ENCODE data around the gene P2RY14.
A peak's percentile ranks its signal among the peaks of the same experiment; 100 is the strongest.

Gene P2RY14

DNA sequence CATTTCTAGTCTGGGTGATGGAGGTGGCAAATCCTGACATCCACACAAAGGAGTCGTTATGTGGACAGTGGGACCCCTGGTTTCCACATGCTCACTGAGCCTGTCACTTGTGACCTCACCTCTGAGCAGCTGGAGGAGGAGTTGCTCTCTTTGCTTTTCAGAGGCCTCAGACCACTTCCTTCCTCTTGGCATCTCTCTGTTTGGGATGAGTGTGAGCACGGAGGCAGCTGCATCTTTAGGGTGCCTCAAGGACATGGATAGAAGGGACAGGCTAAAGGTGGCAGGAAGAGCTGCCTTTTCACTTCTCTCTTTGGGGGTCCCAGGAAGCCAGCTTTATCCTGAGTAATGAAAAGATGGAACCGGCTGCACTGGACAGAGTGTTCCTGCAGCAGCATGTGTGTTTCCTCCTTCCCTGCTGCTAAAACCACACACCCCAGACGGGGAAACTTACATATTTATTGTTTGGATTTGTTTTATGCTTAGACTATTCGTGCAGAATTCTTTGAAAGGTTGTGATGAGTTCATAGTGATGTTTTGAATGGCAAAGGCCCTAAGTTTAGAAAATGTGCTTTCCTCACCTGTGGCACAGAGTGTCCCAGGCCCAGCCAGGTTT lies 107.1 kb downstream of the P2RY14 start:
- DNase-seq = peak; percentile 60

DNA sequence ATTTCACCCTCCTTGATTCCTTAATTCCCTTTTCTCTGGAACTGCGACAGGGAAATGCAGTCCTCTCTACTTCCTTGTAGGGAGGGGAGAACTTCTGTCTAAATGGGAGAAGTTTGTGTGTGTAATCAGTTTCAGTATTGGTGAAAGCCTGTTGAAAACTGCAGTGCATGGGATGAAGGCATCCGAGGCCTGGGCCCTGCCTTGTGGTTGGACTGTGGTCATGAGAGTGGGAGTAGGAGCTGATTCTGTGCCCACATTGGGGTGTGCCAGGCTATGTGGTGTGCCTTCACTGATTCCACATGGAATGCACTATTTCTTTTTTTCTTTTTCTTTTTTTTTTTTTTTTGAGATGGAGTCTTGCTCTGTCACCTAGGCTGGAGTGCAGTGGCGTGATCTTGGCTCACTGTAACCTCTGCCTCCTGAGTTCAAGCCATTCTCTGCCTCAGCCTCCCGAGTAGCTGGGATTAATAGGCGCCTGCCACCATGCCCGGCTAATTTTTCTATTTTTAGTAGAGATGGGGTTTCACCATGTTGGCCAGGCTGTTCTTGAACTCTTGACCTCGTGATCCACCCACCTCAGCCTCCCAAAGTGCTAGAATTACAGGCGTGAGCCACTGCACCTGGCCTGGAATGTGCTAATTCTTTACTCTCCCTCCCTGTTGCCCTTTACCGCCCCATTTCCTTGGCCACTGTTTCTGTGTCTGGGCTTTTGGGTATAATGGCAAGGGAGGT lies 108.2 kb downstream of the P2RY14 start:
- peak; percentile 95 for DNase-seq

DNA sequence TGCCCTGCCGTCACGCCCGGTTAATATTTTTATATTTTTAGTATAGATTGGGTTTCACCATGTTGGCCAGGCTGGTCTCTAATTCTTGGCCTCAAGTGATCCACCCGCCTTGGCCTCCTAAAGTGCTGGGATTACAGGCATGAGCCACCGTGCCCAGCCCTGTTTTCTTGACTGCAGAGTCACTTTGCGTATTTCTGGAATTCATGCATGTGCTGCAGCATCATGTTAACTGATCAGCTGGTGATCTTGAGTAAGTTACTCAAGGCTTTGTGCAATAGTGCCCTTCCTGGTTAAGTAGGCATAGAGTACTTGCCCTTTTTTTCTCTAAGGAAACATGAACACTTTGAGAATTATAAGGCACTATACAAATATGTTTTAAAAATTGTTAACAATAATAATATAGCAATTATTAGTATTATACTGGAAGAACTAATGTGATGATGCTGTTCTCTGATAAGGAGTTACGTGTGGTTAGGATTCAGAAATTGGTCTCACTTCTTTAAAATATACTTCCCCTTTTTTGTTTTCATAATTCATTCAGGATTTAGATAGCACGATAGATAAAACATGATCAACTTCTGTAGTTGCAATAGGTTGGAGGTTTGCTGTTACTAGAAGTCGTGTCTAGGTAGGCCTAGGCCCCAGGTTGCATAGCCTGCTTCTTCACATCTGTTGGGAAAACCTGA lies 108.9 kb downstream of the P2RY14 start:
- DNase-seq = peak; percentile 93

DNA sequence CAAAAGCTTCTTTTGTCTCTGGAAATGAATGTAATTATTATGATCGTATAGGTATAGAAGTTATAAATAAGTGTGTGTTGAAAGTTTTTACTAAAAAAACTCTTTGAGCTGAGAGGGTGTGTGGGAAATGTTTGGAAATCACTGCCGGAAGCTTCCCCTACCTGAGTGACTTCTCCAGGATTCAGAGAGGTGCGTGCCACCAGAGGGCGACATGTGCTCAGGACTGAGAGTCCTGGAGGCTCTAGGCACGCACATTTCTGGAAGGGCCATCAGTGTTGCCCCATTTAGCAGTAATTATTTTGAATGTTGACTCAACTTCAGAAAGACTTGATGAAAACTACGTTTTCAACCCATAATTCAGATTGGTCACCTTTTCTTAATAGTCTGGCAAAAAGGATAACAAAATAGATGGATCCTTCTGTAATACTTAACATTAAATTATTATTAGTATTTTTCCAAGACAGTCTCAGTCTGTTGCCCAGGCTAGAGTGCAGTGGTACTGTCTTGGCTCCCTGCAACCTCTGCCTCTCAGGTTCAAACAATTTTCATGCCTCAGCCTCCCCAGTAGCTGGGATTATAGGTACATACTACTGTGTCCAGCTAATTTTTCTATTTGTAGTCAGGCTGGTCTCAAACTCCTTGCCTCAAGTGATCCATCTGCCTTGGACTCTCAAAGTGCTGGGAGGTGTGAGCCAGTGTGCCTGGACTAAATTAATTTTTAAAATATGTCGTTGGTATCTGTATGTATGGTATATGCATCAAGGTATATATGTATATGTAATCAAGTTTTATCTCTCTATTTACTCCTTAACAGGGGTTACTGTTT lies 109.9 kb downstream of the P2RY14 start:
- DNase-seq = peak; percentile 65

DNA sequence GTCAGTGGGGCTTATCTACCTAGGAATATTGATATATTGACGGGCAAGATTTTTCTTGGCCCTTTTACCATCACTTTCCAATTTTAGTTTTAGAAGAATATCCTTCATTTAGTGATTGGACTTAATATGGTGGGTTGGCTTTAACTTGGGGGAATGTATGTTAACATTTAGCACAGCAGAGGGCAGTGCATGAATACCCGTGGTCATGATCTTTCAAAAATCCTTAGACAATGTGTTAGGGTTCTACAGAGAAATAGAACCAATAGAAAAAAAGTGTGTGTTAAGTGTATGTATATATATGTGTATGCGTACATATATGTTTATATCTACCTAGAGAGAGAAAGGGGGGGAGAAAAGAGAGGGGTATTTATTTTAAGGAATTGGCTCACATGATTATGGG lies 112.2 kb downstream of the P2RY14 start:
- DNase-seq = no peak

DNA sequence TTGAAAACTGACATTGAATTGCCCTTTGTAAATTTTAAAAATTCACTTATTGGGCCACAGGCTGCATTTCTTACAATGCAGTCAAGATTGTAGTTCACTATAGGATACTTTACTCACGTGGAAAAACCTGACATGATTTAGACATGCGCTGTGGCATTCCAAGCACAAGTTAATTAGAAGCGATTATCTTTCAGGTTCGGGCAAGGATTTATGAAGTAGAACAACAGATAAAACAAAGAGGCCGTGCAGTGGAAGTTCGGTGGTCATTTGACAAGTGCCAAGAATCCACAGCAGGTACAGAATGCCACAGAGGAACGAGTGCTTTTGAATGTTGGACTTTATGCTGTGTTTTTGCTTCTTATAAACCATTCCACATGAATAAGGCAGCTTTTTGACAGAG lies 113.1 kb downstream of the P2RY14 start:
- DNase-seq = no peak

Measured in inflammatory macrophage treated with lipopolysaccharide for 4 hours (primary cell).